Measurements from ENCODE around the gene PSPN.

- no peak for TF ChIP-seq EP300 (IDR thresholded peaks at IDR 0.05)
- TF ChIP-seq CTCF (IDR thresholded peaks at IDR 0.05): no peak
Measured at GRCh38 chr19:6412447-6413091, 36.8 kb upstream of the PSPN start.
